Tibial nerve (tissue), 4 donors: ENCODE measurements around the gene STAC3.

Experiments used
- EP300 ChIP-seq, 2 donors: sonication (generic); formaldehyde crosslinking; IDR thresholded peaks; one replicate each; pipeline ENCODE4 v1.6.1; 2017; ENCODE audit warnings: antibody characterized with exemption in 2 of 2, mild to moderate bottlenecking in 1 of 2
- POLR2A ChIP-seq, 2 donors: fragments of 450-650 bp; IDR thresholded peaks; one replicate each; pipeline ENCODE4 v1.6.1; 2017; ENCODE audit warnings: antibody characterized with exemption in 2 of 2, mild to moderate bottlenecking in 2 of 2, moderate library complexity in 2 of 2
- TF ChIP-seq, protein P1 (sequence below), 5 experiments: fragments of 200-600 bp in 3 of 5; fragments of 450-650 bp in 2 of 5; sonication (generic) in 3 of 5; IDR thresholded peaks; one replicate each; pipeline ENCODE4 v1.5.1; 2016 to 2019; ENCODE audit warnings: antibody characterized with exemption in 5 of 5, mild to moderate bottlenecking in 3 of 5, moderate library complexity in 2 of 5

DNA sequence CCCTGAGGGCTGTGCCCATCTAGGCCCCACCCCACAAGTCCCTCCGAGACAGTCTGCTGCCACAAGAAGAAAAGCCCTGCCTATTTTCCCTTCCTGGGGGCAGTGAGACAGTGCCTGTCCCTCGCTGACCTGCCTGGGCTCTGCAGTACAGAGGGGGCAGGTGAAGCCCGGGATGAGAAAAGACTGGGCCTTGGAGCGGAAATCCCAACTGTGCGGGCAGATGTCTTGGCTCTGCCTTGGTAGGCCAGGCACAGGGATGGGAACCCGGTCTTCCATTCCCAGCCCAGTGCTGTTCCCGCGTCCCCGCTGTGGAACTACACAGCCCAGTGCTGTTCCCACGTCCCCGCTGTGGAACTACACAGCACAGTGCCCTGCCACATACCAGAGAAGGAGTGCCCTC, 47.2 kb downstream of the STAC3 start:
- TF ChIP-seq, protein P1, sequence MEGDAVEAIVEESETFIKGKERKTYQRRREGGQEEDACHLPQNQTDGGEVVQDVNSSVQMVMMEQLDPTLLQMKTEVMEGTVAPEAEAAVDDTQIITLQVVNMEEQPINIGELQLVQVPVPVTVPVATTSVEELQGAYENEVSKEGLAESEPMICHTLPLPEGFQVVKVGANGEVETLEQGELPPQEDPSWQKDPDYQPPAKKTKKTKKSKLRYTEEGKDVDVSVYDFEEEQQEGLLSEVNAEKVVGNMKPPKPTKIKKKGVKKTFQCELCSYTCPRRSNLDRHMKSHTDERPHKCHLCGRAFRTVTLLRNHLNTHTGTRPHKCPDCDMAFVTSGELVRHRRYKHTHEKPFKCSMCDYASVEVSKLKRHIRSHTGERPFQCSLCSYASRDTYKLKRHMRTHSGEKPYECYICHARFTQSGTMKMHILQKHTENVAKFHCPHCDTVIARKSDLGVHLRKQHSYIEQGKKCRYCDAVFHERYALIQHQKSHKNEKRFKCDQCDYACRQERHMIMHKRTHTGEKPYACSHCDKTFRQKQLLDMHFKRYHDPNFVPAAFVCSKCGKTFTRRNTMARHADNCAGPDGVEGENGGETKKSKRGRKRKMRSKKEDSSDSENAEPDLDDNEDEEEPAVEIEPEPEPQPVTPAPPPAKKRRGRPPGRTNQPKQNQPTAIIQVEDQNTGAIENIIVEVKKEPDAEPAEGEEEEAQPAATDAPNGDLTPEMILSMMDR (IDR thresholded peaks at IDR 0.05): no peak
- TF ChIP-seq EP300 (IDR thresholded peaks at IDR 0.05): no peak
- TF ChIP-seq POLR2A (IDR thresholded peaks at IDR 0.05): no peak
